NB4 (cell line): ENCODE measurements around the gene TNFRSF14.

Experiments used
- DNase-seq: peaks from one replicate; pipeline ENCODE4 v3.0.0; 2010; ENCODE audit warnings: low read depth
- H3K4me3 ChIP-seq: one replicate; pipeline ENCODE4 v1.5.1; 2011; ENCODE audit warnings: mild to moderate bottlenecking, low read depth, low read length, moderate library complexity
- CTCF ChIP-seq: IDR thresholded peaks from one replicate; pipeline ENCODE4 v1.5.1; 2012; ENCODE audit warnings: low read depth, low read length
- MAX ChIP-seq: IDR thresholded peaks from 2 replicates; pipeline ENCODE4 v1.6.1; 2011; ENCODE audit warnings: low read depth, low read length
- MYC ChIP-seq: IDR thresholded peaks from 2 replicates; pipeline ENCODE4 v1.6.1; 2011; ENCODE audit warnings: low read depth, low read length
- POLR2A ChIP-seq: IDR thresholded peaks from 2 replicates; pipeline ENCODE4 v1.6.1; 2011; ENCODE audit warnings: mild to moderate bottlenecking; ENCODE audit not compliant: insufficient read length; ENCODE audit errors: extremely low read depth

TNFRSF14 gene

GRCh38 chr1:2582391-2582790 lies 26.2 kb downstream of the TNFRSF14 start:
- H3K4me3 ChIP-seq, result no peak overlapping the region
- TF ChIP-seq POLR2A (no peak), MYC (no peak), CTCF (no peak), MAX (no peak)
- no peak for DNase-seq

- DNase-seq, result no peak
- TF ChIP-seq CTCF, result no peak
- H3K4me3 ChIP-seq, result no peak overlapping the region
Observed at GRCh38 chr1:2583331-2583791, 27.2 kb downstream of the TNFRSF14 start.

- DNase-seq, result no peak
- TF ChIP-seq MAX, result peak; percentile 62; the same call in 1 of the 2 replicates
- no peak for TF ChIP-seq MYC
- H3K4me3 ChIP-seq, result no peak overlapping the region
Observed at GRCh38 chr1:2583871-2584351, 27.7 kb downstream of the TNFRSF14 start.

- no peak overlapping the region for H3K4me3 ChIP-seq
- no peak for DNase-seq
- TF ChIP-seq MYC, result no peak
- TF ChIP-seq CTCF, result no peak
- no peak for TF ChIP-seq POLR2A
- TF ChIP-seq MAX, result no peak
Observed at GRCh38 chr1:2584686-2585317, 28.6 kb downstream of the TNFRSF14 start.

GRCh38 chr1:2585318-2586092 lies 29.3 kb downstream of the TNFRSF14 start:
- TF ChIP-seq POLR2A (peak; percentile 68), MYC (no peak; the same call in 1 of the 2 replicates), CTCF (no peak), MAX (peak; percentile 25)
- peak; percentile 84 for DNase-seq
- peak overlapping the region; percentile 70 for H3K4me3 ChIP-seq

GRCh38 chr1:2586154-2587070 lies 30.2 kb downstream of the TNFRSF14 start, which contains the start of gene PRXL2B:
PRXL2B (plus strand) TSS chr1:2586777; CDS start chr1:2586886, 109 bp downstream.
- H3K4me3 ChIP-seq, result peak within 1 kb of the TSS; percentile 70
- peak; percentile 98 for DNase-seq
- TF ChIP-seq POLR2A (peak; percentile 59), MYC (no peak), CTCF (no peak), MAX (peak; percentile 36)
